NCI-H460 (cell line): Measurements from ENCODE around the gene TRMT1. TPM values are rescaled to one million over a fixed set of nuclear protein-coding genes. Genes with fewer than 3 reads are reported as not detected.
"Not testable (repeated sequence)": the region's sequence is repeated elsewhere in the genome, so short reads cannot be mapped to it uniquely, and the experiment has no call there.

ENCODE experiments used
- DNase-seq: peaks from one replicate; pipeline ENCODE4 v3.0.0-alpha.2; 2016; ENCODE audit warnings: low read depth; ENCODE audit errors: extremely low read depth
- total RNA-seq: library from RNA; depleted of rRNA; stranded (reverse); fragments of >200 nt; shearing (Covaris generic); gene quantifications from 2 replicates; pipeline ENCODE4 v1.2.3, GENCODE V29; 2014

The TRMT1 gene
- total RNA-seq, 1 experiment from 2014 or later = 42.8 TPM

DNA sequence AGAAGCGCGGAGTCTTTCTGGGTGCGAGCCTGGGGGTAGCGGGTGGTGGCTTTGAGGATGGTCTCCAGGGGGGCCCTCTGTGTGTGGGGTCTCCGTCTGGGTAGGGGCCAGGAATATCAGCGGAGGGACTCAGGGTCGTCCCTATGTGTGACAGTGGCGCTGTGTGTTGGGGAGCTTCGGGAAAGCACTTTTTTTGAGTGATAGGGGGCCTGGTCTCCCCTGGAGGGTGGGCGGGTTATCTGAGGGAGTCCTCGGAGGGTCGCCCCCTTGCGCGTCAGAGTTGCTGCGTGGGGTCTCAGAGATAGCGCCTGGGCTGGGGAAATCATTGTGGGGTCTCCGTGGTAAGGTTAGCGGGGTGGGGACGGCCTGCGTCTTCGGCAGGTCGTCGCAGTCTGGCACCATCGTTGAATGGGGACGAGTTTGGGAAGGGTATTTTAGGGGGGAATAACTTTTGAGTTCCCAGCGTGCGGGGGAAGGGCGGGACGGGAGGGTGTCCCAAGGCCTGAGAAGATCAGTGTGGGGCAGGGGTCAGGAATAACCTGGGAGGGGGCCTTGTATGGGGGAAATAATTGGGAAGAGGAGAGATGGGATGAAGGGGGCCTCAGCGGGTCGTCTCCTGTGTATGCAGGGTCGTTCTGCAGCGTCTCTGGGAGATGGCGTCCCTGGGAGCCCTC, 34.5 kb upstream of the TRMT1 start:
- DNase-seq = no peak

DNA sequence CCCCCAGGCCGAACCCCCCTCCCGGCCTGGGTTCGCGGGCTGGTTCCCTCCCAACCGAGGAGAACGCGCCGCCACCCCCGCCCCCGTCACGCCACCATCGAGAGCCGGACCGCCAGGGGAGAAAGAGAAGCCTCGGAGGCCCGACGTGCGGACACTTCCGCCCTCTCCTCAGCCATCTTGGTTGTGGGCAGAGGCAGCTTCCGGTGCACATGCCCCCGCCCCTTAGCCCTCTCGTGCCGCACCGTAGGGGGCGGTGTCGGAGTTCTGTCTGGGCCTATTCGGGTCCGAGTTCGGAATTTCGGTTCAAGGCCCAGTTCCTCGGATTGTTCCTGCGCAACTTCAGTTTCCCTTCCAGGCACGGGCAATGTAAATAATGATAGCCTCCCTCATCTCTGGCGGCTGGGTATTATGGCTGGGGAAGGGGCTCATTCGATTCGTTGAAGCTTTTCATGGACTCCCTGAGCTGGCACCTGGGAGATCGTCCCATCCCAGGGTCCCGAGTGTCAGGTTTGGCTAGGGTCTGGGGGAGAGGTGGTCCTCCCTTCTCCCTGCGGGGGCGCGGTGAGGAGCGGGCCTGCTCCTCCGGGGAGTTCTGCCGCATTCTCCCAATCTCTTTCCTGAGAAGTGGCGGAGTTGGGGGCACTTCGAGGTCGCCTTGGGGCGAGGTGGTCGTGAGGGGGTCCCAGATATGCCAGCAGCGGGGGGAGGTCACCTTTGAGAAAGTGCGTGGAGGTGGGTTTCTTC, 33.8 kb upstream of the TRMT1 start, which contains the start of the genes IER2 and STX10:
IER2 (plus strand) TSS at position 225 of the 744 bp plus-strand sequence. CDS start 2,776 bp downstream, outside the sequence.
STX10 (minus strand) TSS at position 189 of the 744 bp plus-strand sequence. CDS start 202 bp downstream, outside the sequence.
- peak; percentile 85 for DNase-seq

DNA sequence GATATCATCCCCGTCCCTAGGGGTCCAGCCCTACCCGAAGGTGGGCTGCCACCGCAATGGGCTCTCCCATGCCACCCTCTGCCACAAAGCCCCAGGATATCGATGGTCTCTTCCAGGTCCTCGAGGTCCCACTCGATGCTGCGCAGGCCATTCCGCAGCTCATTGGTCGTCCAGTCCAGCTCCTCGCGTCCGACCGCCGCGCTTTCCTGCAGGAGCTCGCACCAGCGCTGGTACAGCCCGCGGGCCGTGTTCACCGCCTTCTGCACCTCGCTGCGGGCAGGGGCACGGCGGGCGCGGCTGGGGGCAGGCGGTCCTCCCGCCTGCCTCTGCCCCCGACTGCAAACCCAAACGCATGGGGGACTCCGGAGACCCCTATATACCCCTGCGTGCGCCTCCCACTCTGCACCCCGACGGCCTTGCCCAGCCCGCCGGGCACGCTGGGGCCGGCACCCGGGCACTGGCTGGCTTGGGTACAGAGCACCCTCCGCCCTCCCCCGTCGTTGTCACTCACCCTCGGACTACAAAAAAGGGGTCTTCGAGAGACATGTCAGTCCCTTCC, 33.2 kb upstream of the TRMT1 start:
- no peak for DNase-seq

DNA sequence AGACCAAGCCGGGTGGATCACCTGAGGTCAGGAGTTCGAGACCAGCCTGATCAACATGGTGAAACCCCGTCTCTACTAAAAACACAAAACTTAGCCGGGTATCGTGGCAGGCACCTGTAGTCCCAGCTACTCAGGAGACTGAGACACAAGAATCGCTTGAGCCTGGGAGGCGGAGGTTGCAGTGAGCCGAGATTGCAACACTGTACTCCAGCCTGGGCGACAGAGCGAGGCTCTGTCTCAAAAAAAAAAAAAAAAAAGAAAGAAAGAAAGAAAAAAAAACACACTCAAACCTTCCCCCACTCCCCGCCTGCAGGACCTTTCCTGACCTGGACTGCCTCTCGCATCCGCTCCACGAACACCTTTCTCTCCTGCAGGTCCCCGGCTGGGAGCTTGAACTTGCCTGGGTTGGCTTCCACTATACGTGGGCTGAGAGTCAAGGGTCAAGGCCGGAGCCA, 32.7 kb upstream of the TRMT1 start:
- not testable (repeated sequence) for DNase-seq

DNA sequence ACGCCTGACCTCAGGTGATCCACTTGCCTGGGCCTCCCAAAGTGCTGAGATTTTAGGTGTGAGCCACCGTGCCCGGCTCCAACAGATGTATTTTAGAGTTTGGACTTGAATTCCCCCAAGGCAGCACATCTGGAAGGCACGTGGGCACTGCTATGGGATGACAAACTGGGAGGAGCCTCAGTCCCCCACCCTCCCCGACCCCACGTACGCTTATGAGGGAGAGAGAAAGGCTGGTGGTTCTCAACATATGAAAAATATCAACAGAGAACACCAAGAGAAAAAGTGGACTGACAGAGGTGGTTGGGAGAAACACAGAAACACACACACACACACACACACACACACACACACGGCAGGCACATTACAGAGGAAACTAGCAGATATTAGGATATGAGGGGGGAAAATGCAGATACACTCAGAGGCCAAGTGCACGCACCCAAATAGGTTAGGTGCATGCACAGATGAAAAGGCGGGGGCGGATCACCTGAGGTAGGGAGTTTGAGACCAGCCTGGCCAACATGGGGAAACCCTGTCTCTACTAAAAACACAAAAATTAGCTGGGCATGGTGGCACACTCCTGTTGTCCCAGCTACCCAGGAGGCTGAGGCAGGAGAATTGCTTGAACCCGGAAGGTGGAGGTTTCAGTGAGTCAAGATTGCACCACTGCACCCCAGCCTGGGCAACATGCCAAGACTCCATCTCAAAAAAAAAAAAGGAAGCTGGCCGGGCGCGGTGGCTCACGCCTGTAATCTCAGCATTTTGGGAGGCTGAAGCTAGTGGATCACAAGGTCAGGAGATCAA, 30.4 kb upstream of the TRMT1 start:
- DNase-seq = no peak

DNA sequence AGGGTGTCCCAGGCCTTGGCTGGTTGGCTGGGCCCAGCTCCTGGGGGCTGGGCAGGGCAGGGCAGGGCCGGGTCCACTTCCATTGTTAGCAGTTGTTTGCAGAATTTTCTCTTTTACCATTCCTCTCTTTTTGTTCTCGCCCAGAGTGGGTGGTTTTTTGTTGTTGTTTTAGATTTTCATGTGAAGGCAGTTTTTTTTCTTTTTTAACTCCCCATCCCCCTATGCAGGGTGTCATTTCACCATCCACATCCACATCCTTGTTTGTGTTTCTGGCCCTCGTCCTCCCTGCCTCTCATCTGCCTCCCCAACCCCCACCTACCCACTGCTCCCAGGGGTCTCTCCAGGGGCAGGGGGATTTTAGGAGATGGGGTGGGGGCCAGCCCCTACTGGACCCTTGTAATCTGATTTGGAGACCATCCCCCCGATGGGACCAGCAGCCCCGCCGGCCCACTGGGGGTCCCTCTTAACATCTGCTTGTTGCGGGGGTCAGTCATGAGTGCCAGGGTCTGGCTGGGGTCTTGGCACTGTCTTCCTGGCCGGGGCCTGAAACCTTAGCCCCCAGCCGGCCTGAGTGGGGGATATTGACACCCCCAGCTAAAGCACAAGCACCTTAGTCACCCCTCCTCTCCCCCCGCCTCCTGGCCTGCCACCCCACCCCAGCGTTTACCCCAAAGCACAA, 23.2 kb upstream of the TRMT1 start:
- DNase-seq = no peak

DNA sequence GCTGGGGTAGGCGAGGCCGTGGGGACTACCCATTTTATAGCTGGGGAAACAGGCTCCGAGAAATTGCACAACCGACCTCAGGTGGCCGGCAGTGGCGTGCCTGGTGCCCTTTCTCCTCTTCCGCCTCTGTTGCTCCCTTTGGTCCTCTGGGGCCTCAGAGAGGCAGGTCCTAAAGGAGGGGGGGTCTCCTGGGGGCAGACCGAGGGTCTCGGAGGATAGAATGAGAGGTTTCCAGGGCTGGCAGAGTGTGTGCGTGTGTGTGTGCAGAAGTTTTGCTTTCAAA, 22.3 kb upstream of the TRMT1 start:
- DNase-seq = no peak

DNA sequence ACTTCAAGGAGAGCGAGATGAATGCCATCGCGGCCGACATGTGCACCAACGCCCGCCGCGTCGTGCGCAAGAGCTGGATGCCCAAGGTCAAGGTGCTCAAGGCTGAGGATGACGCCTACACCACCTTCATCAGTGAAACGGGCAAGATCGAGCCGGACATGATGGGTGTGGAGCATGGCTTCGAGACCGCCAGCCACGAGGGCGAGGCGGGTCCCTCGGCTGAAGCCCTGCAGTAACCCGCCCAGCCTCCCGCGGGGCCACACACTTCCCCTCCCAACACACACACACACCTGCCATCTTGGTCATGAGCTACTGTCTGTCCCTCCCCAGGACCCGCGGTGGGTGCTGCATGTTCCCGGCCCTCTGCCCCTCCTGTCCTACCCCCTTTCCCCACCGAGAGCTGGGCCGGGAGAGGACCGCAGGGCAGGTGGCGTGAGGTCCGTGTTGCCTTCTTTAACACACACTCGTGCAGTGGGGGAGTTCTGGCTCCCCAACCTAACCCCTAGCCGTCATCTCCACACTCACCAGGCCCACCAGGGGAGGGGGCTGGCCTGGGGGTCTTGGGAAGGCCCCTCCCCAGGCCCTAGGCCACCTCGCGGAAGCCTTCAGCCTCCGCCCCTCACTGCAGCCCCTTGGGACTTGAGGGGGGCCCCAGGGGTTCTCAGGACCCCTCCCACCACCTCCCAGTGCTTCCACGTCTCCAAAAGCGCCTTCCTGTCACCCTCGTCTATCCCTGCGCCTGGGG, 21.8 kb upstream of the TRMT1 start:
- DNase-seq = no peak

DNA sequence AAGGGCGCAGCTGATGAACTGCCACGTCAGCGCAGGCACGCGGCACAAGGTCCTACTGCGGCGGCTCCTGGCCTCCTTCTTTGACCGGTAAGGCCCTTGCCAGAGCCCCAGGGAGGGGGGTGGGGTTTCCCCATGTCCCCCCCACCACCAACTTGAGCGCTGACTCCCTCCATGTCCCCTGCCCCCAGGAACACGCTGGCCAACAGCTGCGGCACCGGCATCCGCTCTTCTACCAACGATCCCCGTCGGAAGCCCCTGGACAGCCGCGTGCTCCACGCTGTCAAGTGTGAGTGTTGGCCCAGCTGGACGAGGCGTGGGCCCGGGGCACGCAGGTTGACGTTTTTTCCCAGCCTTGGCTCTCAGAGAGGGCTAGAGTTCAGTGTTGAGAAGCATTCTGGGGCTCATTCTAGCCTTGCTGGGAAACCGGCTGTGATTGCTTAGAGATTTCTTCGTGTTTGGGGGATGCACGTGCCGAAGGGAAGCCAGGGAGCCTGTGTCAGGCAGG, 20.8 kb upstream of the TRMT1 start:
- no peak for DNase-seq

DNA sequence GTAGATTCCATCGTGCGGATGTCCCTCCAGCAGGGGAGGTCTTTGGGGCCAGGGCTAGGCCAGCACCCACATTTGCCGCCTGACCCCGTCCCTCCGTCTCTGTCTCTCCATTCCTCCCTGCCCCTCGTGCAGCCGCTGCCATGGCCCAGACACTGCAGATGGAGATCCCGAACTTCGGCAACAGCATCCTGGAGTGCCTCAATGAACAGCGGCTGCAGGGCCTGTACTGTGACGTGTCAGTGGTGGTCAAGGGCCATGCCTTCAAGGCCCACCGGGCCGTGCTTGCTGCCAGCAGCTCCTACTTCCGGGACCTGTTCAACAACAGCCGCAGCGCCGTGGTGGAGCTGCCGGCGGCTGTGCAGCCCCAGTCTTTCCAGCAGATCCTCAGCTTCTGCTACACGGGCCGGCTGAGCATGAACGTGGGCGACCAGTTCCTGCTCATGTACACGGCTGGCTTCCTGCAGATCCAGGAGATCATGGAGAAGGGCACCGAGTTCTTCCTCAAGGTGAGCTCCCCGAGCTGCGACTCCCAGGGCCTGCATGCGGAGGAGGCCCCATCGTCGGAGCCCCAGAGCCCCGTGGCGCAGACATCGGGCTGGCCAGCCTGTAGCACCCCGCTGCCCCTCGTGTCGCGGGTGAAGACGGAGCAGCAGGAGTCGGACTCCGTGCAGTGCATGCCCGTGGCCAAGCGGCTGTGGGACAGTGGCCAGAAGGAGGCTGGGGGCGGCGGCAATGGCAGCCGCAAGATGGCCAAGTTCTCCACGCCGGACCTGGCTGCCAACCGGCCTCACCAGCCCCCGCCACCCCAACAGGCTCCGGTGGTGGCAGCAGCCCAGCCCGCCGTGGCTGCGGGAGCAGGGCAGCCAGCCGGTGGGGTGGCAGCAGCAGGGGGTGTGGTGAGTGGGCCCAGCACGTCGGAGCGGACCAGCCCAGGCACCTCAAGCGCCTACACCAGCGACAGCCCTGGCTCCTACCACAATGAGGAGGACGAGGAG, 18.8 kb upstream of the TRMT1 start:
- DNase-seq = no peak

DNA sequence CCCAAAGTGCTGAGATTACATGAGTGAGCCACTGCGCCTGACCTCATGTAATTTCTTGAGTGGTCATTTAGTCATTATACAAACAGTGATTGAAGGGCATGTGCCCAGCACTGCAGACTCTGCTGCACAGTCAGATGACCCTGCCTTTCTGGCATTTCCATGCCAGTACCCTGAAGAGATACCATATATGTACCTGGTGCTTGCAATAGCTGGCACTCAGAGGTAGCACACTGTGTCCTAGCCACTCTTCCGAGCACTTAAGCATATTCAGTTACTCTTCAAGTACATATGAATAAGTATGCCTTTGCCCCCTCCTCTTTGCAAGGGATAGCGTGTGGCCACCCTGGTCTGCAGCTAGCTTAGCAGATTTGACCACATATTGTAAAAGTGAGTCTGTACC, 18.1 kb upstream of the TRMT1 start:
- no peak for DNase-seq

DNA sequence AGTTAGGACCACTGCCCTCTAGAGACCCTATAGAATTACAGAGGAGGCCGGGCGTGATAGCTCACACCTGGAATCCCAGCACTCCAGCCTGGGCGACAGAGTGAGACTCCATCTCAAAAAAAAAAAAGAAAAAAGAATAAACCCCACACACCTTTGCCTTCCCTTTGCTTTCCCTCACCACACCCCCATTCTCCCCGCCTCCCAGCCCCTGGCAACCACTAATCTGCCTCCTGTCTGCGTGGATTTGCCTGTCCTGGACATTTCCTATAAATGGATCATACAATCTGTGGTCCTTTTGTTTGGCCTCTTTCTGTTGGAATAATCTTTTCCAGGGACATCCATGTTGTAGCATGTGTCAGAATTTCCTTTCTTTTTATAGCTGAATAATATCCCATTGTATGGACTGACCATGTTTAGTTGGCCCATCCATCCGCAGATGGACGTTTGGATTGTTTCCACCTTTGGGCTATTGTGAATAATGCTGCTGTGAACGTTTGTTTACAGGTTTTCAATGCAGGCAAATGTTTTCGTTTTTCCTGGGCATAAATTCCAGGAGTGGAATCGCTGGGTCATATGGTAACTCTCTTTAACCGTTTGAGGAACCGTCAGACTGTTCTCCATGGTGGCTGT, 16.8 kb upstream of the TRMT1 start:
- no peak for DNase-seq

DNA sequence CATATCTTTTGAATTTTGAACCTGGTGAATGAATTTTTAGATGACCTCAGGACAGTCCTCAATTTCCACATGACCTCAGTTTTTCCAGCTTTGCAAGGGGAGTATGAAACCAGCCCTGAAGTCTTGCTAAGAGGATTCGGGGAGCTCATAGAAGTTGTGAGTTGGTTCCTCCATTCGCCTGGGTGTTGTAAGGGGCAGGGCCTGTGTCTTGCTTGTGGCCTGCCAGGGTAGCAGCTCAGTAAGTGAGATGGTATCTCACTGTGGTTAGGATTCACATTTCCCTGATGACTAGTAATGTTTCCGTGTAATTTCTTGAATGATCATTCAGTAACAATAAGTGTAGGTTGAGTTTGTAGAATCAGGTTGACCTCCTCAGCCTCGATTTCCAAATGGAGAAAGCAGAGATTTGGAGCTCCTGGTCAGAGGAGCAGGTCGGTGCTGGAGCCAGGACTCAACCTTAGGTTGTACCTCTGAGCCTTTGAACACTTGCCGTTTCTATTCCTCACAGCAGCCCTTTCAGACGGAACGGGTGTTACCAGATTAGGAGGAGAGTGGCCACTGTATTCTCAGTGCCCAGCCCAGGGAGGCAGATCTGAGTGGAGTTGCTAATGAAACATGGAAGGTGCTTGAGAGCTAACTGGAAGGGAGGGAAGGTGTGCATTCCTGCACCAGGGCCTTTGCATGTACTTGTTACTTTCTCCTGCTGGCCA, 16.1 kb upstream of the TRMT1 start:
- no peak for DNase-seq

DNA sequence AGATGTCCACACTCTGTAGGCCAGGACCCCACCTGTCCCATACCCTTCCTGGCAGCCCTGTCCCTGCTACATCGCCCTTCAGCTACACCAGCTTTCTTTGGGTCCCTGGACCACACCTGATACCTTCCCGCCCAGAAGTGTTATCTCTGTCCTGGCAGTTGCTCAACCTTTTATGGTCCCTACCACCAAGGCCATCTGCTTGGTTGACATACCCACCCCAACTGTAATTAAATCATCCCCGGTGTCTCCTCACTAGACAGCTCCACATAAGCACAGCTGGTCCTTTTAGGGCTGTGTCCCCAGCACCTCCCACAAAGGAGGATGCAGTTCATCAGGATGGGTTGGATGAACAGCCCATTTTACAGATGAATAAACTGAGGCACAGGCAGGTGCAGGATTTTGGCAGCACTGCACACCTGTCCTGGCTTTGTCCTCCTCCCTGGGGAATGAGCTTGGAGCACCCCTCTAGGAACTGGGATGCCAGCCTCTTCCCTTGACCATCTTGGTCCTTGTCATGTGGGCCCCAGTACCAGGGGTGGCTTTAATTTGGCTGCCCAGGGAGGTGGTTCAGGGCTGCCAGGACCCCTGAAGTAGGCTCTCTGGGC, 14.4 kb upstream of the TRMT1 start:
- DNase-seq = no peak

DNA sequence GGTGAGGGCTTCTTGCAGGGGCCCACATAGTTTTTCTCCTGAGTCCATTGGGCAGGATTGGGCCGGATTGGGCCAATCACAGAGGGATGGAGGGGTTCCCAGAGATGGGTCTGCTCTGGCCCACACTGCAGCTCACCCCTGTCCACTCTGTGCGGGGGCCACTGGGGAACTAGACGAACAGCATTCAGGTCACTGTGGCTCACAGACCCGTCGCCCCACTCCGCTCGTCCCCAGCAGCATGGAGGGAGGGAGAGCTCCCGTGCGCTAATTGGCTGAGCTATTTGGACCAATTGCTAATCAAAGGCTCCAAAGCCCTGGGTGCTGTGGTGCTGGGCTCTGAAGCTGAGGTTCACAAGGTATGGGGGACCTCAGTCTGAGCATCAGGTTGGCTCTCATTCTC, 12.8 kb upstream of the TRMT1 start:
- no peak for DNase-seq

DNA sequence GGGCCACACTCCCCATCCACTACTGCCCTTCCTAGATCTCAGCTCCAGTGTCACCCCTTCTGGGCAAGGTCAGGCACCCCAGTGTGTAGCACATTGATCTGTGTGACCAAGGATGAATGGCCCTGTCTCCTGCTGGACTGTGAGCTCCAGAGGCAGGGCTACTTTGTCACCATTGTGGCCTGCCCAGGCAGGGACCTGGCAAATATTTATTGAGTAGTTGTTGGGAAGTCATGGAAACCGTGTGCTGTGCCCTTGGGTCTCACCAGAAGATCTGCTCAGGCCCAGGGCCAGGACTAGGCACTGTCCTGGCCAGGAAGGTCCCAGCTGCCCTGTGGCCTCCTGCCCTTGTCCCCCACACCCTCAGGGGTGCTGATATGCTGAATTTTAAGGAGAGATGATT, 12.0 kb upstream of the TRMT1 start:
- no peak for DNase-seq
